Nephron (organoid): Measurements from ENCODE around the gene LCA5.

Experiments used
- H3K27ac Mint-ChIP-seq, 3 experiments: 2 replicates each; pipeline ENCODE4 v1.8.0; 2020; ENCODE audit warnings: mixed read lengths in 3 of 3, mild to moderate bottlenecking in 2 of 3, moderate library complexity in 1 of 3
- H3K27me3 Mint-ChIP-seq: 2 replicates; pipeline ENCODE4 v1.8.0; 2021; ENCODE audit warnings: low read depth, mild to moderate bottlenecking, moderate library complexity, mixed read lengths
- H3K36me3 Mint-ChIP-seq: 2 replicates; pipeline ENCODE4 v1.8.0; 2020; ENCODE audit warnings: low read depth, mixed read lengths
- H3K4me1 Mint-ChIP-seq: 2 replicates; pipeline ENCODE4 v1.8.0; 2020; ENCODE audit warnings: mixed read lengths
- H3K4me3 Mint-ChIP-seq, 3 experiments: 2 replicates each; pipeline ENCODE4 v1.8.0; 2020; ENCODE audit warnings: mild to moderate bottlenecking in 3 of 3, mixed read lengths in 3 of 3, moderate library complexity in 2 of 3
- H3K9me3 Mint-ChIP-seq: 2 replicates; pipeline ENCODE4 v1.8.0; 2020; ENCODE audit warnings: mixed read lengths
- CTCF ChIP-seq, 3 experiments: fragments of 200-600 bp; sonication (generic); IDR thresholded peaks; one replicate each; pipeline ENCODE4 v1.5.0; 2021; ENCODE audit warnings: antibody characterized with exemption in 3 of 3; ENCODE audit not compliant: unreplicated experiment in 3 of 3

The LCA5 gene

GRCh38 chr6:79506251-79506650 lies 31.0 kb downstream of the LCA5 start:
- Mint-ChIP-seq H3K36me3 (peaks cover 39% of the 10 kb centered on the region), H3K4me3 (no peak overlapping the region), H3K9me3 (no peaks in the 10 kb centered on the region), H3K27ac (no peak overlapping the region), H3K27me3 (no peaks in the 10 kb centered on the region), H3K4me1 (no peaks in the 10 kb centered on the region)
- no peak for TF ChIP-seq CTCF (IDR thresholded peaks at IDR 0.05; ENCODE audit: unreplicated experiment in 3 of 3)

- Mint-ChIP-seq H3K36me3 (peaks cover 22% of the 10 kb centered on the region), H3K27me3 (no peaks in the 10 kb centered on the region), H3K9me3 (no peaks in the 10 kb centered on the region), H3K4me3 (no peak overlapping the region), H3K27ac (no peak overlapping the region), H3K4me1 (no peaks in the 10 kb centered on the region)
- no peak for TF ChIP-seq CTCF (IDR thresholded peaks at IDR 0.05; ENCODE audit: unreplicated experiment in 3 of 3)
These were observed 32.9 kb downstream of the LCA5 start for GRCh38 chr6:79504372-79504771.

GRCh38 chr6:79498842-79499241 lies 38.4 kb downstream of the LCA5 start:
- Mint-ChIP-seq H3K9me3 (no peaks in the 10 kb centered on the region), H3K27me3 (no peaks in the 10 kb centered on the region), H3K36me3 (peaks cover 15% of the 10 kb centered on the region), H3K4me3 (no peak overlapping the region), H3K27ac (no peak overlapping the region), H3K4me1 (no peaks in the 10 kb centered on the region)
- TF ChIP-seq CTCF (IDR thresholded peaks at IDR 0.05; ENCODE audit: unreplicated experiment in 3 of 3): no peak

GRCh38 chr6:79495246-79495645 lies 42.0 kb downstream of the LCA5 start:
- no peaks in the 10 kb centered on the region for H3K4me1 Mint-ChIP-seq
- no peak overlapping the region for H3K27ac Mint-ChIP-seq
- peaks cover 15% of the 10 kb centered on the region for H3K36me3 Mint-ChIP-seq
- no peaks in the 10 kb centered on the region for H3K9me3 Mint-ChIP-seq
- no peak for TF ChIP-seq CTCF (IDR thresholded peaks at IDR 0.05; ENCODE audit: unreplicated experiment in 3 of 3)
- no peak overlapping the region for H3K4me3 Mint-ChIP-seq
- no peaks in the 10 kb centered on the region for H3K27me3 Mint-ChIP-seq

- Mint-ChIP-seq H3K4me1 (no peaks in the 10 kb centered on the region), H3K27me3 (no peaks in the 10 kb centered on the region), H3K27ac (no peak overlapping the region), H3K4me3 (no peak overlapping the region), H3K9me3 (no peaks in the 10 kb centered on the region), H3K36me3 (peaks cover 16% of the 10 kb centered on the region)
- no peak for TF ChIP-seq CTCF (IDR thresholded peaks at IDR 0.05; ENCODE audit: unreplicated experiment in 3 of 3)
These were observed 42.4 kb downstream of the LCA5 start for GRCh38 chr6:79494841-79495240.

GRCh38 chr6:79470728-79471127 lies 66.5 kb downstream of the LCA5 start:
- Mint-ChIP-seq H3K27ac (no peak overlapping the region), H3K27me3 (no peaks in the 10 kb centered on the region), H3K36me3 (no peaks in the 10 kb centered on the region), H3K4me3 (no peak overlapping the region), H3K9me3 (no peaks in the 10 kb centered on the region), H3K4me1 (no peaks in the 10 kb centered on the region)
- no peak for TF ChIP-seq CTCF (IDR thresholded peaks at IDR 0.05; ENCODE audit: unreplicated experiment in 3 of 3)
